GM15510 (cell line): ENCODE data around the gene PPT2.

Source experiments
- POLR2A ChIP-seq: IDR thresholded peaks from 3 replicates; pipeline ENCODE4 v1.6.1; 2011; ENCODE audit warnings: borderline replicate concordance; ENCODE audit not compliant: insufficient read length; ENCODE audit errors: extremely low read depth

PPT2 gene

GRCh38 chr6:32196682-32197616 lies 43.0 kb downstream of the PPT2 start:
- no peak for TF ChIP-seq POLR2A

- TF ChIP-seq POLR2A: no peak
These were observed 44.4 kb downstream of the PPT2 start for GRCh38 chr6:32198345-32198696.

- no peak for TF ChIP-seq POLR2A
These were observed 44.9 kb downstream of the PPT2 start for GRCh38 chr6:32198866-32199265.

- TF ChIP-seq POLR2A: no peak
These were observed 47.0 kb downstream of the PPT2 start for GRCh38 chr6:32200711-32201475.

- TF ChIP-seq POLR2A: no peak
These were observed 48.2 kb downstream of the PPT2 start for GRCh38 chr6:32202186-32202585.

GRCh38 chr6:32203426-32204267 lies 49.7 kb downstream of the PPT2 start:
- TF ChIP-seq POLR2A: no peak

- TF ChIP-seq POLR2A: no peak
These were observed 50.4 kb downstream of the PPT2 start for GRCh38 chr6:32204268-32204715.

GRCh38 chr6:32208996-32209395 lies 55.1 kb downstream of the PPT2 start:
- TF ChIP-seq POLR2A: no peak

GRCh38 chr6:32210191-32210601 lies 56.3 kb downstream of the PPT2 start:
- no peak for TF ChIP-seq POLR2A

- TF ChIP-seq POLR2A: no peak
These were observed 58.3 kb downstream of the PPT2 start for GRCh38 chr6:32212076-32212760.
